GM12873 (cell line): ENCODE data around the gene ABCD3.

ENCODE experiments used
- TF ChIP-seq, protein P1 (sequence below): IDR thresholded peaks from 2 replicates; pipeline ENCODE4 v1.5.1; 2012; ENCODE audit warnings: low read depth, mild to moderate bottlenecking, moderate library complexity, low read length, control low read depth; ENCODE audit not compliant: insufficient read depth; ENCODE audit errors: missing control alignments

Gene ABCD3

DNA sequence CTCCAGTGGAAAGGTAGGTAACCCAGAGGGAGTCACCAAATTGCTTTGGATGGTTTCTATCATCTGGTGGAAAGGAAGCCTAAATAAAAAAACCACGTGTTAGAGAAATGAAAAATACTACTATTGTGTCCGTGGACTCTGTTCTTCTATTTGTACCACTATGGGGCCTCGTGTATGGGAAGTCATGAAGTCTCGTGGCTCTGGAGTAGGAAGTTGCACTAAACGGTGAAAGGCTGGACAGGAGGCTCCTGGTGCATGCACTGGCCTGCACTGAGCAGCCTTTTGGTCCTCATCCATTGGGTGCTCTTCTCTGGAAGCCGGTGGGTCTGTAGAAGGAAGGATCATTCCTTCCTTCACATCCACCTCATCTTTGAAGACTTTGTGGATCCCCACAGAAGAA is 106.3 kb downstream of the ABCD3 start:
- TF ChIP-seq, protein P1, sequence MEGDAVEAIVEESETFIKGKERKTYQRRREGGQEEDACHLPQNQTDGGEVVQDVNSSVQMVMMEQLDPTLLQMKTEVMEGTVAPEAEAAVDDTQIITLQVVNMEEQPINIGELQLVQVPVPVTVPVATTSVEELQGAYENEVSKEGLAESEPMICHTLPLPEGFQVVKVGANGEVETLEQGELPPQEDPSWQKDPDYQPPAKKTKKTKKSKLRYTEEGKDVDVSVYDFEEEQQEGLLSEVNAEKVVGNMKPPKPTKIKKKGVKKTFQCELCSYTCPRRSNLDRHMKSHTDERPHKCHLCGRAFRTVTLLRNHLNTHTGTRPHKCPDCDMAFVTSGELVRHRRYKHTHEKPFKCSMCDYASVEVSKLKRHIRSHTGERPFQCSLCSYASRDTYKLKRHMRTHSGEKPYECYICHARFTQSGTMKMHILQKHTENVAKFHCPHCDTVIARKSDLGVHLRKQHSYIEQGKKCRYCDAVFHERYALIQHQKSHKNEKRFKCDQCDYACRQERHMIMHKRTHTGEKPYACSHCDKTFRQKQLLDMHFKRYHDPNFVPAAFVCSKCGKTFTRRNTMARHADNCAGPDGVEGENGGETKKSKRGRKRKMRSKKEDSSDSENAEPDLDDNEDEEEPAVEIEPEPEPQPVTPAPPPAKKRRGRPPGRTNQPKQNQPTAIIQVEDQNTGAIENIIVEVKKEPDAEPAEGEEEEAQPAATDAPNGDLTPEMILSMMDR = no peak

DNA sequence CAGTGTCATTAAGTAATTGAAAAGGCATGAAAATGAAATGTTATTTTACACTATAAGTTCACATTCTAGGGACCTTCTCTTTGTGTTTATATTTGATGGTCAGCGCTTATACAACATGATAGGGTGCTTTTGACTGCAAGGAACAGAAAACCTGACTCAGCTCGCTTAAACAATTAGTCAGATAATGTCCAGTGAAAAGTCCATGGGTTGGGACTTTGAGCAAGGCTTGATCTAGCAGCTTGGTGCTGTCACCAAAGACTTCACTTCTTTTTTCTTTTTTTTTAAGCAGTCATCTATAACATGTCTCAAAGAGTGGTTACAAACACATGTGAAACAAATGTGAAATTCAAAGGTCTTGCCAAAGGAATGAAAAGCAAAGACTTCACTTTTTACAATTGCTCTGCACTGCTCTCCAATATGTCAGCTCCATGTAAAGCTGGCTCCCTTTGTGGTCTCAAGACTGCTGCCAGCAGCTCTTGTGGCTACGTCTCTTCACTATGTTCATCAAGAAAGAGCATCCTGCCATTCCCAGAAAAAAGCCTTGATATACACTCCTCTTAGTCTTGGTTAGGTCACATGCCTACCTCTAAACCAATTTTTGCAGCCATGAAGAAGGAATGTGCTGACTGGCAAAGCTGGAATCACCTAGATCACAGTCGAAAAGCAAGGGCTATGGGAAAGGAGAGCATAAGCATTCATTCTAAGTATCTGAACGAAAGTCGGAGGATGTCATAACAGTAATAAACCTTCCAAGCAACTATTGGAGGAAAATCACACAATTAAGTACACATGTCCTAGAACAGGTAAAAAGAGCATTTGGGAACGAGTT is 108.2 kb downstream of the ABCD3 start:
- TF ChIP-seq, protein P1 = no peak

DNA sequence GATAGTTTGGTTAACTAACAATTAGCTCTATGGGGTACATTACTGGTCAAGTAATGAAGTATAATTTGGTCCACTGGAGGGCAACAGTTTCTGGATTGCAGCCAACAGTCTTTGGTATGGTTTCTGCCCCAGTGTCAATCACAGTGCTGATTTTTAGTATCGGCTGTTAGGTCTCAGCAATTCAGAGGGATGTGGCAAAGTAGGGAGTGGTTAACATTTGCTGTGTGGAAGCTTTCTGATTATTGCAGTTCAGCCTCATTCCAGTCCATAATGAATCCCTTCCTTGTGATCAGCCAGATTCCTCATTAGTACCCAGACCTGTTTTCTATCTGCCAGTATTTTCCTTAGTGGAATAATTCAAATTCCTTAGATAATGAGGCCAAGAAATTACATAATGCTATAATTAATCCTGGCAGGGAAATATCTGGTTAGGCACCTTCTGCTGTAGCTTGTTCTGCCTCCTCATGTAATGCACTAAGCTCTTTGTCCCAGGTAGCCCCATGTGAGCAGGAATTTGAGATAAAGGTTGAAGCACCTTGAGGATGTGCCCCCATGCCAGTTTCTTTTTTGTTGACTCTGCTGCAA is 109.3 kb downstream of the ABCD3 start:
- TF ChIP-seq, protein P1 = no peak

DNA sequence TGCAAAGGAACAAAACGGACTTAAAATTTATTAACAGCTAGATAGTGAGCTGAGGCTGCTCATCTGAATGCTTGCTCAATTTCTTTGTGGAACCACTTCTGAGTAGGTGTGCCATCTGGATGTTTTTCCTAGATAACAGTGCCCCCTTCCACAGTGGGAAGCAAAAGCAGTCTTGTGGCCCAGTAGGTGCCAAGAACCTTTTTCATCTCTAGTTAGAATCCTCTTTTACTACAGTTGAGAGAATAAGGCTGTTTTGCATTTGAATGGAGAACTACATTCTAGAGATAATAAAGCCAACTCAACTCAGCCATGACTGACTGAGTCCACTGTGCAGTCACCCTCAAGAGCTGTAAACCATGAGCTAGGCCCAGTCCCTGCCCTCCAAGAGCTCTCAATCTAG is 110.1 kb downstream of the ABCD3 start:
- TF ChIP-seq, protein P1 = no peak

- TF ChIP-seq, protein P1 = no peak
Observed at GRCh38 chr1:94528826-94529225, 110.6 kb downstream of the ABCD3 start.

GRCh38 chr1:94529416-94529815 is 111.2 kb downstream of the ABCD3 start:
- TF ChIP-seq, protein P1 = no peak

- TF ChIP-seq, protein P1 = no peak
Observed at GRCh38 chr1:94530373-94530878, 112.2 kb downstream of the ABCD3 start.
